Activated CD4-positive, alpha-beta T cell treated with anti-CD3 and anti-CD28 coated beads, Interleukin-2, amount 50 U/mL, for 16 hours (primary cell): Measurements from ENCODE around the gene MAPKAPK3.
A peak's percentile ranks its signal among the peaks of the same experiment; 100 is the strongest.

Experiments used
- DNase-seq: peaks from one replicate; pipeline ENCODE4 v3.0.0-alpha.2; 2020

The MAPKAPK3 gene

DNA sequence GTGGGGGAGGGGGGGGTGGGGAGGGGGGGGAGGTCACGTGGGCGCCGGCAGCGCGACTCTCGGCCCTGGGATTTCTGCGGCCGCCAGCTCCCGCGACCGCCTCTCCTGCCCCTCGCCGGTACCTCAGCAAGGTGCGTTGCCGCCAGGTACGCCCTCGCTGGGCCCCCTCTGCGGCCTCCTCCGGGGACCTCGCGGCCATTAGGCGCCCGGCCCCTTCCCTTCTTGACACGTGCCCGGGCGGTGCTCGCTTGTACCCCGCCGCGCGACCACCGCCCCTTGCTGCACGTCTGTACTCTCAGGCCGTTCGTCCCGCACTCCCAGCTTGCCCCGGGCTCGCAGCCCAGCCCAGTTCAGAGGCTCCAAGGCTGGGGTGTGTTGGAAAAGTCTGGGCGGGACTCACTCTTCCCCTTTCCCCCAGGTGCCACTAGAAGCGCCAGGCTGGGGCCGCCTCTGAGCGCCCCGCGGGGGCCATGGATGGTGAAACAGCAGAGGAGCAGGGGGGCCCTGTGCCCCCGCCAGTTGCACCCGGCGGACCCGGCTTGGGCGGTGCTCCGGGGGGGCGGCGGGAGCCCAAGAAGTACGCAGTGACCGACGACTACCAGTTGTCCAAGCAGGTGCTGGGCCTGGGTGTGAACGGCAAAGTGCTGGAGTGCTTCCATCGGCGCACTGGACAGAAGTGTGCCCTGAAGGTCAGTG, at the start of gene MAPKAPK3:
MAPKAPK3 (plus strand) TSS at position 56 of the 696 bp plus-strand sequence; CDS start at position 471, 415 bp downstream.
- DNase-seq = no peak

DNA sequence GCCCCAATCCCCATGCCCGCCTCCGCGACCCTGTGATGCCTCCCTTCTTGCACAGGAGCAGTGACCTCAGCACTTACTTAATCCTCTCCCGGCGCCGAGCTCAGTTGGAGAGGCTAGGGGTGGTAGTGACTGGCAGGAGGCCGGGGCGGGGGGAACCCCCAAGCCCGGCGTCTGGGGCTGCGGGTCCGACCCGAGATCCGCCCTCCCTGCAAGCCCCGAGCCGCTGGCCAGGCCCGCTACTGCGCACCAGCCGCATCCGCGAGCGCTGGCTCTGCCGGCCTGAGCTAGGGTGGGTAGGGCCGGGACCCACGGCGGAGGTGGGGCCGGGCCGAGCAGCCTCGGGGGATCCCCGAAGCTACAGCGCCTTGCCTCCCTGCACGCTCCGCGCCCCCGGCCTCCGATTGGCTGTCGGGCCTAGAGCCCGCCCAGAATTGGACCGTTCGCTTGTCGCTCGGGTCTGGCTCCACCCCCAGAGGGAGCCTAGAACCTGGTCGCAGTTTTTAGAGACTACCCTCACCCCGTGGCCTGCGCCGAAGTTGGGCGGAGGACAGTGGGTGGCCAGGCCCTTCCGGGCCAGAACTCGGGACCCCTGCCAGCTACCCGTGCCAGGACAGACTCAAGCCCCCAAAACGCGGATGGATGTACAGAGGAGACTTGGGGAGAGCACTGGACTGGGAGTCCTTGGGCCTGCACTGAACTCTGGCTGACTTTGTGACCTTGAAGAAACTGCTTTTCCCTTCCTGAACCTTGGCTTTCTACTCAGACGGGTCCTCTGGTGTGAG, 49.4 kb upstream of the MAPKAPK3 start, which contains the start of gene C3orf18:
C3orf18 (minus strand) TSS at position 362 of the 782 bp plus-strand sequence. CDS start 2,048 bp downstream, outside the sequence.
- peak; percentile 98 for DNase-seq

DNA sequence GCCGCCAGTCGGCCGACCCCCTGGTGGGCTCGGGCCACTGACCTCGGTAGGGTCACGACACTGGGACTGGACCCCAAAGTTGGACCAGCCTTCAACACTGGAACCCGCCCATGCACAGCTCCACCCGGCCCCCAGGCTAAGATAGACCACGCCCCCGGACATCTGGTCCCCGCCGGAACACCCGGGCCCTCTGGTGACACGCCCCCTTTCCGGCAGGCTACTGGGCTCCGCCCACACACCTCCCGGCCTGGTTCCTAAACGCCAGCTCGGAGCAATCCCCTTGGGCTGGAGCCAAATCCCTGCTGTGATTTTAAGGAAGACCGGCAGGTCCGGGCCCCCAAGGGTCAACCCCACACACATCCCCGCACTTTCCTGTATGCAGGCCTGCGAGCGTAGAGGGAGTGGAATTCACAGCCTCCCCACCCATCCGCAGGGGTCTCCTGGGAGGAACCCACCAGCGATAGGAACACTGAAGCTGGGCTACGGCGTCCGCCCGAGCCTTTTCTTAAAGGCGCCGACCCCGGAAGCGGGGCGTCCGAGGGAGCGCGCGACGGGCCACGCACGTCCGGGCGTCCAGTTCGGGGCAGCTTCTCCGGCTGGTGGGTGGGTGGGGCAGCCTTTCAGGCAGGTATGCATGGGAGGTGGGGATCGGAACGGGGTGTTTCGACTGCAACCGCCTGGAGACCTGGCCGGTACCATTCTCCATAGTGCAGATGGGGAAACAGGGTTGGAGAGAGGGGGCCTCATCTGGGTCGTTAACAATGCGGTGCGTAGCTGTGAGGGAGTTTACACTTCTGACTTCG, 47.8 kb upstream of the MAPKAPK3 start, which contains the start of gene HEMK1:
HEMK1 (plus strand) TSS at position 576 of the 803 bp plus-strand sequence. CDS start 1,583 bp downstream, outside the sequence.
- peak; percentile 97 for DNase-seq

DNA sequence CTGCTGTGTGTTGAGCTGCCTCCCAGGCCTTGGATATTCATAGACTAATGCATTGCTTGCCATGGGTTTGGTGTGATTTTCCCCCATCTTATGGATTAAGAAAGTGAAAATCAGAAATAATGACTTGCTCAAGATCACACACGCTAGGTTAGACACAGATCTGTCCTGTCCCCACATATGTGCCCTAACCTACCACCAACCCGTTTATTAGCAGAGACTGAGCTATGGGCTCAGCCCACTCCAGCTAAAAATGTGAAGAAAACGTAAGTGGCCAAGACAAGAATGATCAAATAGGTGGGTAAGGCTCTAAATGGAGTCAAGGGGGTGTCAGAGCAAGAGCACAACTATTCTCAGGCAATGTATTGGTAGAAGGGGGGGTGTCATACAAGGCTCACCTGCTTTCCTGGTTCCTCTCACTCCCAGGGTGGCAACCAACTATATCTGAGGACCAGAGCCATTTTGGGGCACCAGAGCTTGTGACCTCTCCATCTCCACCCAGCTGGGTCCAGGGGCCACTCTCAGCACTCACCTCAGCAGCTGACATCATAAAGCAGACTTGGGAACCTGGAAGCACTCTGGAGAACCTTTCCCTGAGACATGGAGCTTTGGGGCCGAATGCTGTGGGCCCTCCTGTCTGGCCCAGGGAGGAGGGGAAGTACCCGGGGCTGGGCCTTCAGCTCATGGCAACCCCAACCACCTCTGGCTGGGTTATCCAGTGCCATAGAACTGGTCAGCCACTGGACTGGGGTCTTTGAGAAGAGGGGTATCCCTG, 46.3 kb upstream of the MAPKAPK3 start:
- no peak for DNase-seq

DNA sequence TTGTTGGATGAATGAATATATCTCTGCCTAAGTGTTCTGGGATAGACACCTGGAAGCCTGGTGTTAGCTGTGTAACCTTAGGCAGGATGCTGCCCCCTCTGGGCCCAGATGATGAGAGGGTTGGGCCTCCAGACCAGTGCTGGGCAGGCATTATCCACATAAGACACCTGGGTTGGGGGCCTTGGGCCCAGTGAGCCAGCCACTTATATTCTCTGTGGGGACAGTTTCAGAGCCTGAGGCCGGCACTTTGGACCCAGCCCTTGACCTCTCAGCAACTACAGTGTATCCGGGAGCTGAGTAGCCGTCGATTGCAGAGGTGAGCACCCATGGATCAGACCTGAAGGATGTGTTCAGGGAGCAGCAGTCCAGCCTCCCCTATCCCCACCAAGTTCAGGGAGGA, 45.5 kb upstream of the MAPKAPK3 start:
- DNase-seq = no peak

DNA sequence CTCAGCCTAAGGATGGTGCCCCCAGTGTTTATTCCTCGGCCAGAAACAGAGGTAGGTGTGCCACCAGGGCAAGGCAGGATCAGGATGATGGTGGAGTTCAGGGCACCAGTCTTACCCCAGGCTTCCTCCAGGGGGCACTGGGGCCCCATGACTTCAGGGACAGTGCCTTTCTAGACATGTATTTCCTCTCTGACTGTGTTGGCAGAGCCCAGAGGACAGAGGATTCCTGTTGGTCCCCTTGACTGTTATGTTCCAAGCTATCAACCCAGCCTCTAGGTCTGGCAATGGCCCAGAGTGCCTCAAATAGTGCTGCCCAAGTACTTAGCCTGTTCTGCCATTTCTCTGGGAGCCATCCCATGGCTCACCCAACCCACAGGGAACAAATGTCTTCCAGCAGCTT, 44.8 kb upstream of the MAPKAPK3 start:
- DNase-seq = peak; percentile 92

DNA sequence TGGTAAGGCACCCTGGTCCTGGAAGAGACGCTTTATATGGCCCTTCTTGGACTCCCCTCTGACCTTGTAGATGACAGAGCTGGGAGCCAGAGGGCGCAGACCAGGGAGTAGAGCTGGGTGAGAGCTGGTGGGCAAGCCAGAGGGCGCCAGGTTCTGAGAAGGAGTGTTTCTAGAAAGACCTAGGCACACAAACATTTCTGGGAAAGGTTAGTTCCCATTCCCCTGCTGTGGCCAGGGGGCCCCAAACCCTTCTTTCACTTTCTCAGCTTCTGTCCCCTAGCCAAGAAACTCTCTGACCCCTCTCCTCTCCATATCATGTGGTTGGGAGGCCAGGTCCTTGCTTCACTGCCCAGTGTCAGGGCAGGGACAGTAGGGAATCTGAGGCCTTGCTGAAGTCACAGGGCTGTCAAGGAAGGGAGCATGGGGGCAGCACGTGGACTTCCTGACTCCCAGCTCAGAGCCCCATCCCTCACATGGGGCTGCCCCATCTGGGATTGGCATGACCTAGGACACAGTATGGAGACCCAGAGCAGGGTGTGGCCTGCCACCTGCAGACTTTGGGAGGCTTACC, 44.1 kb upstream of the MAPKAPK3 start:
- peak; percentile 76 for DNase-seq

DNA sequence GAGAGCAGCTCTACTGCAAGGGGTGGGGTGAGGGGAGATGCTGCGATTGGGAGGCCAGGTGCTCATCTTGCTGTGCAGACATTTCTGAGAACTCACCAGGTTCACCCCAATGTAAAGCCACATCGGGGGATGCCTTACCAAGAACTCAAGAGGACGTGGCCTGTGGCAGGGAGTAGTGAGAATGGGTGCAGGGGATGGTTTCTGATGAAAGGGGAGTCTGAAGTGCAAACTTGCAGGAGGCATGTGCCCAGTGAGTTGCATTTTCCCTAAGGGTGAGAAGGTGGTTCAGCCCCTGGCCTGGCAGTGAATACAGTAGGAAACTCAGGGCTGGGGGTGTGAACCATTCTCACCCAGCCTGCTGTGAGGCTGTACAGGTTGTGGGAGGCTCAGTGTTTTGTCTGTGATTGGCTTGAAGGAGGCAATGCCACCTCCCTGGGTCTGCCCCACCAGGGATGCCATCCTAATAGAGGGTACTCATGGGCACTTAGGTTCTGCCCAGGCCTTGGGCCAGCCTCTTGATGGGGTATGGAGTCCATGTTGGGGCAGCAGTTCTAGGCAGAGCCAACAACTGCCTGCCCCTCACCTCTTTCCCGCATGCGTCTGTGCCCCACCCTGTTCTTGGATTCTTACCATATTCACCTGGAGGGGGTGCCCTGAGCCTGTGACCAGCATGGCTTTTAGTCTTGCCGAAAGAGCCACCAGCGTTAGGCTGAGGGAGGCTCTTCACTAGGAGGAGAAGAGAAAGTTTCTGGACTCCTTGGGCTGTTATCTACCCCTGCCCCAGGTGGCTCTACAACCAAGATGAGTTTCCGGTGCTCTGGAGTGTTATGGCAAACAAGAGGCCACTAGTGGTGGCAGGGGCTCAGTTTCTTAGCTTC, 43.1 kb upstream of the MAPKAPK3 start:
- DNase-seq = peak; percentile 94

DNA sequence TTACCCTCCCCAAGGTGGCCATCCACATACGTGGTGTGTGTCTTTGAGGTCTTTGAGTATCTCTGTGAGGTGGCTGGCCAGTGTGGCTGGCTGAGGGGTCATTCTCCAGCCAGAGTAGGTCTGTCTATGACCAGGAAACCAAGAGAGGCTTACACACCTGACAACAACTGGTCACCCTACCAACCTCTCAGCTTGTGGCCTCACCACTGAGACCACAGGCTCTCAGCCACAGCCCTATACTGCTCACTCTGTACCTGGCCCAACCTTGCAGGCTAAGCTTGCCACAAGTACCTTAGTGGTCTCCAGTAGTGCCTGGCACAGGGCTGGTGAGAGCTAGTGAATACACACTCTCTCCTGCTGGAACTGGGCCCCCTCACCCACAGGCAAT, 42.5 kb upstream of the MAPKAPK3 start:
- DNase-seq = peak; percentile 50

DNA sequence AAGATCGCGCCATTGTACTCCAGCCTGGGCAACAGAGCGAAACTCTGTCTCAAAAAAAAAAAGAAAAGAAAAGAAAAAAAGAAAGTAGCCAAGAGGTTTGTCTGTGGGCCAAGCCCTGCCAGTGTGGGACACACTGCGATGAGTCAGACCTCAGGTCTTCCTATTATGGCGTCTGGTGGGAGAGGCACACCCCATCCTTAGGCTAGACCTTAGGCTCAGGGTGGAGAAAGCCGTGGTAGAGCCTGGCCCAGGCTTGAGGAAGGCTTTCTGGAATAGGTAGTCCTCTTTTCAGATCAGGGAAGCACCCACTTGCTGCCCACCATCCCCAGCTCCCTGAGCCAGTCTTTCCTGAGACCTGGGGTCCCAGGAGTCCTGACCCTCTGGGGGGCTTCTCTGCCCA, 41.6 kb upstream of the MAPKAPK3 start:
- DNase-seq = no peak

DNA sequence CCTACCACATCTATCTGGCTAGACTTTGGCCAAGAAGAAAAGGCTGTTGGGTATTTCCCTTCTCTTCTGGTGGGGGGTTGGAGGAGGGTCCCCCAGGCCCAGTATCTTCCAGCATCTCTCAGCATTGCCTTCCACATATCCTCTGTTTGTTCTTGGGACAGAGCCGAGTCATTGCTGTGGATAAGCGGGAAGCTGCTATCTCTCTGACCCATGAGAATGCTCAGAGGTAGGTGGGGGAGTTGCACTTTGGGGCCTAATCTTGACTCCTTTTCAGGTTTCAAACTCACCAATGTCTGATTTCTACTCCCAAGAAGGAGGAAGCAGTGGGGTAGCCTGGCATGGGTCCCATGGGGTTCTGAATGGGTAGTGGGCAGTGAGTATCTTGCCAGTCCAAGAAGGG, 39.6 kb upstream of the MAPKAPK3 start:
- no peak for DNase-seq

DNA sequence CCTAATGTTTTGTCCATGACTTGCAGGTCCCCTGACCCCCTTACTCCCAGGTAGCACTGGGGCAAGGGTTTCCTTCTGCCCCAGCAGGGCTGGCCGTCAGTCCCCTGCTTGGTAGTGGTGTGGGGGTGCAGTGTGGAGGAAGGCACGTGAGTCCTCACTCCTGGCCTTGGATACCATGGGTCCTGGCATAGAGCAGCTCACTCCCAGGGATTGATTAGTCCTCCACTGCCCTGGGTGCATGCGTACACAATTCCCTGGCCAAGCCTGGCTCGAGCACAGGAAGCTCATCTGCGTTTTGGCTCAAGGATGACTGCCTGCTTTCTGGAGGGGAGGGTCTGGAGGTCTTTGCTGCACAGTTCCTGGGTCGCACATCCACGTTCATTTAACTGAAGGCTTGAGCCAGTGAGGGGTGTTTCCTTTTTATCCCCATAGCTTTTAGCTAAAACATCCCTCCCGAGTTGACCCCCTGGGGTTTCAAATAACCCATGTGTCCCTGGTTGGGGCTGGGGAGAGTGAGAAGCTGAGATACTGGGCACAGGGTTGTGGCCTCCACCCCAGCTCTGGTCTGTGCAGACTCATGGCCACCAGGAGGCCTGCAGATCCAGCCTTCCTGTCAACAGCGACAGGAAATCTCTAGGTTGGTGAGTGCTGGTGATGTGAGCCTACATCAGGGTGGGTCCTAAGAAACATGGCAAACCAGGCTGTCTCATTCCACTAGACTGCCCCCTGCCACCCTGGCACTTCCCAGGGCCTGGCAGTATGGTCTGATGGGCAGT, 36.1 kb upstream of the MAPKAPK3 start:
- no peak for DNase-seq

DNA sequence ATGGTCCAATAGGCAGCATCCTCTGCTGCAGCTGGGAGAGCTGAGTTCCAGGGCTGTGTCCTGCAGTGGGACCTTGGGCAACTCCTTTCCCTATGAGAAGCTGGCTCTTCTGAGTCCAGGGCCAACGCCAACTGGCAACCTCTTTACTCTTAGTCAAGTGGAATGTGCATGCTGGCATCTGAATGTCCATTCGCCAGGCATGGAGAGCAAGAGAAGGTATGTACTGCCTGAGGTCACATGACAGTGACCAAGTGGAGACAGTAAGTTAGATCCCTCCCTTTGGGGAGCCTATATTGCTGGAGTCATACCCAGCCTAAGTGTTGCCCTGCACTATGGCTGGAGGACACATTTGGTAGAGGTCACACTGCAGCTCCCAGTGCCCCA, 35.5 kb upstream of the MAPKAPK3 start:
- DNase-seq = no peak

DNA sequence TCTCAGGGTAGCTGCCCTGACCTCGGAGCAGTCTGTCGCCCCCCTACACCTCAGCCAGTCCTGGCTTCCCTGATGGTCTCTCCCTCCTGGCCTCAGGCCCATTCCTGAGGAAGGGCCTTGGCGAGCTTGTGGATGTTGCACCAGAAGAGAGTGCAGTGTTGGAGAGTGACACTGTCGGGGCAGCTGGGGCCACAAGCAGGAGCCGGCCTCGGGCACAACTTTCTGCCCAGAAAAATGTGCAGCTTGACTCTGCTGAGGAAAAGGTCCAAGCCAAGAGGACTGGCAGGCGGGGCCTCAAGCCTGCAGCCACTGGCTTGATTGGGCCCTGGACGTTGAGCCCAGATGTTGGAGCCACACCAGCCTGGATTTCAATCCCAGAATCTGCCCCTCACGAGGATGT, 34.9 kb upstream of the MAPKAPK3 start:
- no peak for DNase-seq

DNA sequence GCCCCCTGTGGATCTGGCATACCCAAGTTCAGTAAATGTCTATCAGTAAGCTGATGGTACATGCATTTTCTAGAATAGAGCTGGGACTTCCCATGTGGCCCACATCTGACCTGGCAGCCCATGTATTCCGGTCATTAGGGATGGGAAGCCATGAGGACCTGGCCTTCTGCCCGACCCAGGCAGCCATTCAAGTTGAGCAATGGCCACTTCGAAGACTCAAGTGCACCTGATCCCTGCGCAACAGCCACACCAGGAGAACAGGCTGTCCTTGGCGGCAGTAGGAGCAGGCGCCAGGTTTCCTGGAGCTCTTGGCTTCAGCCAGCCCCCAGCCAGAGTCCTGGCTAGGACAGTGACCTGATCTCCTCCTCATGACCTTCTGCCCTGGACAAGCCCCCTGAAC, 33.1 kb upstream of the MAPKAPK3 start:
- no peak for DNase-seq

DNA sequence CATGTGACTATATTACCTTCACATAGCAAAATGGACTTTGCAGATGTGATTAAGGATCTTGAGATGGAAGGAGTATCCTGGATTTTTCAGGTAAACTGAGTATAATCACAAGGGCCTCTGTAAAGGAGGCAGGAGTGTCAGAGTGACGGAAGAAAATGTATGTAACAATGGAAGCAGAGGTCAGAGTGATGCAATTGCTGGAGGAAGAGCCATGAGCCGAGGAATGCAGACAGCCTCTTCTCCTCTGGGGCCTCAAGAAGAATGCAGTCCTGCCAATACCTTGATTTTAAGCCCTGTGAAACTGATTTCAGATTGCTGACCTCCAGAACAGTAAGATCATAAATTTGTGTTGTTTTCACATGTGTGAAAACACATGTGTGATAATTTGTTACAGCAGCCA, 32.6 kb upstream of the MAPKAPK3 start:
- DNase-seq = no peak

DNA sequence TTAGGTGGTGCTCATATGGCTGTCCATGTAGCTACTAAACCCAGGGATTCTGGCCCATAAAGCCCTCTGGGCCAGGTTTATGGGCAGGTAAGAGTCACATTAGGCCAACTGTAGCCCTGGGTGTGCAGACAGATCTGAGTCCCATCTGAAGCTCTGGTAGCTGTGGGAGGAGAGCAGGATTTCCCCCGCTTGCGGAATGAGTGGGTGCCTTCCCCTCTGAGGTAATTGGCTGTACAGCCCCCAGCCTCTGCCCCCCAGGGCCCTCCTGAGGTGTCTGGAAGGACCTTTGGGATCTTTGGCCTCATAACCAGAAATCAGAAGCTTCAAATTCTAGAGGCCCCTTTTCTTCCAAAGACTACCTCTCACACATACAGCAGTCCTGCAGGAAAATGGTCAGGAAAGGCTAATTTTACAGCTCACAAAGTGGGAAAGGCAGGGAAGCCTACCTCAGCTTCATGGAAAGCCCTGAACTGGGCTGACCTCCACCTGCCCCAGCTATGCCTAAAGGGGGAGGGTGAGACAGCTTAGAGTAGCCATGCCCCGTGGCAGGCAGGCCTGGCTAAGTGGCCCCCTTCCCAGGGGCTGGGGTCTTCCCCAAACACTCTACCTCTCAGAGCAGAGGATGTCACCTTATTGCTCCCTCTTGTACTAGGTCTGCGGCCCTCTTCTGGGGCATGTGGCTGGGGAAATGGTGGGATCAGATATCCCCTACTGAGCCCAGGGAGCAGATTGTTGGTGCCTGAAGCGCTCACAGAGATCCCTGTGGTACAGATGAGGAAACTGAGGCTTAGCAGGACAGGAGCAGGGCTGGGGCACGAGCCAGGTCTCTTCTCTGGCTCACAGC, 30.8 kb upstream of the MAPKAPK3 start:
- DNase-seq = no peak

DNA sequence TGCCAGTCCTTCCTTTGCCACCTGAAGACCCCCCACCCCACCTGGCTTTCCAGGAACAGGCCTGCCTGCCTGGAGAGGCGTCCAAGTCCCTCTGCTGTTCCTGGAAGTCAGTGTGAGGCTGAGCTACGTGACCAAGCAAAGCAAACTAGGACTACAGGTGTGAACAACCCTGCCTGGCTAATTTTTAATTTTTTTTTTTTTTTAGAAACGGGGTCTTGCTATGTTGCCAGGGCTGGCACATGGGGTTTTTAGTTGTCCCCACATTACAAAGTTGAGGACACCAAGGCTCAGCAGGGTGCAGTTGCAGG, 30.2 kb upstream of the MAPKAPK3 start:
- DNase-seq = no peak

DNA sequence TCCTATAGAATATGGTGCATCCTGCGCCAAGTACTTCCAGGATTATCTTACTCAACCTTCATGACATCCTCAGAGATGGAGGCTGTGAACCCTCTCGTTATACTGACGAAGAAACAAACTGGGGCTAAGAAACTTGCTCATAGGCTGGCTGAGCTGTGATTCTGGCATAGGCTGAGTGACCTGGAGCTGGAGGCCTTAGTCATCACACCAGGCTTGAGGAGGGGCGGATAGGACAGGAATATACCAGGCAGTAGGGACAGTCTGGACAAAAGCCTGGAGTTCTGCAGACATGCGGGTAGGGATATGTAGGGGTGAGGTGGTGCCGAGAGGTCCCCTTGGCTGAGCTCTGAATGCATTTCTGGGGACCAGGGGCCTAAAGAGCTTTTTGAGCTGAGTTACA, 29.6 kb upstream of the MAPKAPK3 start:
- no peak for DNase-seq
